GM18861 (cell line): Measurements from ENCODE around the gene GRHPR.
A peak's percentile ranks its signal among the peaks of the same experiment; 100 is the strongest.
"Not testable (repeated sequence)": the region's sequence is repeated elsewhere in the genome, so short reads cannot be mapped to it uniquely, and the experiment has no call there.

ENCODE experiments used
- ATAC-seq: cut with Tn5 transposase; IDR thresholded peaks from one replicate; pipeline ENCODE4 v1.9.1; 2021; ENCODE audit not compliant: unreplicated experiment

Gene GRHPR

DNA sequence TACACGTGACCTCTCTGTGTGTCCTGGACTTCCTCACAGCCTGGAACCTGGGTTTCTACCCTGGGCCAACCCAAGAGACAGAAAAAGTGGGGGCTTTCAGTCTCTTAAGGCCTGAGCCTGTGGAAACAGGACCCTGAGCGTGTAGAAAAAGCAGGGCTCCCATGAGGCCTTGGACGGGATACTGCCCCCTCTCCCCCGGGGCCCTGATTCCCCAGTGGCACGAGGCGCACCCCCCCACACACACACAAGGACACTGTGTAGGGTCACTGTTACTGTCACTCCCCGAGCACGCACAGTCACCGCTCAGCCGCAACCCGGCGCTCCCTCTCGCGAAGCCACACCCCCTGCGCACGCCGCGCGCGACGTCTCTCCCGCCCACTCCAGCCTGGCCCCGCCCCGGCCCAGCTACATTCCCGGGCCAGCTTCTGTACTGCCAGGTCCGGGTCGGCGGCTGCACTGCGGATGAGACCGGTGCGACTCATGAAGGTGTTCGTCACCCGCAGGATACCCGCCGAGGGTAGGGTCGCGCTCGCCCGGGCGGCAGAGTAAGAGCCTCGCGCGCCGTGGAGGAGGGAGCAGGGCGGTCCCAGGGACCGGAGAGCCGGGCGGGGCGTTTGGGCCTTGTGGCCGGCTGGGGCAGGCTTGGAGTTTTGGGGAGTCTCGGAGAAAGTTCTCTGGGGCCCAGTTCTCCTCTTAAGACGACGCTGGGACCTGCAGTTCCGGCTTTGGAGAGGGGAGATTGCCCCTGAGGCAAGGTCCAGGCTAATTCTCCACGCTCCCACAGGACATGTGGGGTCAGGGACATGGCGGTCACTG, at the start of gene GRHPR:
Gene GRHPR (plus strand): TSS at position 408 of the 816 bp plus-strand sequence. CDS start 55 bp downstream, at position 463.
- peak; percentile 79 for ATAC-seq

GRCh38 chr9:37372839-37373238, 49.7 kb upstream of the GRHPR start:
- ATAC-seq: no peak

DNA sequence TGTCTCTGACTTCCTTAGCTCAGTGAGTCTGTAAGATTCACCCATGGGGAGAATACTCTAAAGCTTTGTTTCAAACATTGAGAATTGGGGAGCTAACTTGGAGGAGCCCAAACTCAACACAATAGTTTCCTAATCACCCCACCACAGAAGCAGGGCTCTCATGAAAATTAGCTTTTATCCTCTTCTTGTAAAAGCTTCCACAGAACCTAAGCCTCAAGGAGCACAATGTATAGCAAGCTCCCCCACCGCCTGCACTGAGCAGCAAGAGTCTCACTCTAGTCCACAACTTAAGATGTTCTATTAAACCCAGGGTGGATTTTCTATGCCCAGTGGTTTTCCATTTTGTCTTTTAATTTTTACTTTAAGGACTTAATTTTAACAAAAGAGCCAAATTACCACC, 48.9 kb upstream of the GRHPR start:
- no peak for ATAC-seq

GRCh38 chr9:37374892-37375291, 47.6 kb upstream of the GRHPR start:
- ATAC-seq: peak; percentile 35

GRCh38 chr9:37377688-37378612, 44.5 kb upstream of the GRHPR start:
- no peak for ATAC-seq

DNA sequence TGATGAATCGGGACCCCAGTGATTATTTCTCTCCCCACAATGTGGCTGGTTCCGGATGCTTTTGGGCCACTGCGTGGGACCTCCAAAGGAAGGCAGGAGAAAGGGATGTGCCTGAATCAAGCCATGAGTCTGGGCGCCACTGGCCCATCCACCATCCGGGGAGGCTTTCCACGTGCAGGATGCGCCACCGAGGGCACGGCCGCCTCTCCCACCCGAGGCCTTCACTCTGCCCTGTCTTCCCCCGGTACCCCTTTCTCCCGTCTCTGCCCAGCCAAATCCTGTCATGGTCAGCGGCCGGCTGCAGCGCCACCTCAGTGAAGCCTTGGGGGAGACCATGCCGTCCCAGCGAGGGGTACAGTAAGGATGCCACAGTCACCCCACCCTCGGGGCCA, 43.9 kb upstream of the GRHPR start:
- no peak for ATAC-seq

GRCh38 chr9:37379835-37380234, 42.7 kb upstream of the GRHPR start:
- ATAC-seq: no peak

DNA sequence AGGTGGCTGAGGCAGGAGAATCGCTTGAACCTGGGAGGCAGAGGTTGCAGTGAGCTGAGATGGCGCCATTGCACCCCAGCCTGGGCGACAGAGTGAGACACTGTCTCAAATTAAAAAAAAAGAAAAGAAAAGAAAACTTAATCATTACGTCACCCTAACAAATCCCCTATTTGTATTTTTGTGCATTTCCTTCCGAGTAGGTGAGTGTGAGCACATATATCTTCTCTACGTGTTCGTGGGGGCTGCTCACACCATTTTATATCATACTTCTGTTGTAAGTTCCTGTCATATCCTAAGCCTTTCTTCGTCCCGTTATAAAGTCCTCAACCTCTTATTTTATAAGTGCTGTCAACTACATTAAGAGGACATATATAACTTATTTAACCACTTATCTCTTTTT, 41.9 kb upstream of the GRHPR start:
- no peak for ATAC-seq

GRCh38 chr9:37381094-37381741, 41.3 kb upstream of the GRHPR start:
- ATAC-seq: no peak

GRCh38 chr9:37382161-37382981, 40.1 kb upstream of the GRHPR start:
- ATAC-seq: no peak

- no peak for ATAC-seq
These were observed 39.5 kb upstream of the GRHPR start for GRCh38 chr9:37382982-37383357.

DNA sequence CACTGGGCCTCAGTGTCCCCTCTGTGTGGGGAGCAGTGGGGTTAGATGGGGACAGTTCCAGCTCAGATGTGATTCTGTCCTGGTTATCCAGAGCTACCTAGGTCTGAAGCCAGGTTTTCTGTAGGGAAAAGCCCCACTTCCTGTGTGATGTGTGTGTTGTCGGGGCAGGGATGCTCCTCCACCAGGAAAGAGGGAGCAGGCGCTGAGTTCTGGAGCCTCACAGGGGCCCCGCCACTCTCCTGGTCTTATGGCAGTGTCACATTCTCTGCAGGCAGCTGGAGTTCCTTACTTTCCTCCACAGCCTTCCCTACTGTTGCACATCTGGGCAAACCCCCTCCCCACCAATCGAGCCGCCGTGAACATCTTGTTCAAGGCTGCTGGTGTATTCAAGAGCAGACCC, 39.1 kb upstream of the GRHPR start:
- no peak for ATAC-seq

GRCh38 chr9:37383876-37384746, 38.4 kb upstream of the GRHPR start:
- no peak for ATAC-seq

DNA sequence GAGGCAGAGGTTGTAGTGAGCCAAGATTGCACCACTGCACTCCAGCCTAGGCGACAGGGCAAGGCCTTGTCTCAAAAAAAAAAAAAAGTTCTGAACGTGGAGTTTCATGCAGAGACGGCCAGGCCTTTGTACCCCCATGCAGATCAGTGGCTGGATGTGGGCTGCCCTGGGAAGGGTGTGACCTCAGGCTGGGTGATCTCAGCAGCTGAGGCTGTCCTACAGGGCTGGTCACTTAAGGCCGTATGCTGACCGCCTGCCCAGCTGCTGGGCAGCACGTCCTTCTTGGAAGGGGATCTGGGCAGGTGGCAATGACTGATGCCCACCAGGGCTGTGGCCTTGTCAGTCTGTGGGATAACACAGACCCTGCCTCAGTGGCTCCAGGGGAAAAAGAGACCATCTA, 37.2 kb upstream of the GRHPR start:
- no peak for ATAC-seq

- no peak for ATAC-seq
These were observed 35.5 kb upstream of the GRHPR start for GRCh38 chr9:37386988-37387387.

- ATAC-seq: peak; percentile 69
These were observed 31.7 kb upstream of the GRHPR start for GRCh38 chr9:37390759-37391158.

GRCh38 chr9:37392272-37392671, 30.2 kb upstream of the GRHPR start:
- ATAC-seq: no peak

GRCh38 chr9:37395229-37395628, 27.3 kb upstream of the GRHPR start:
- no peak for ATAC-seq

- no peak for ATAC-seq
These were observed 26.8 kb upstream of the GRHPR start for GRCh38 chr9:37395663-37396062.

- not testable (repeated sequence) for ATAC-seq
These were observed 24.5 kb upstream of the GRHPR start for GRCh38 chr9:37397948-37398347.
